Frontal cortex (tissue), 4 donors: ENCODE results near the gene ADGRD1. TPM values are rescaled to one million over a fixed set of nuclear protein-coding genes. Genes with fewer than 3 reads are reported as not detected.

Experiments
- DNase-seq, 2 donors: peaks; one replicate each; pipeline ENCODE4 v3.0.0; 2012; ENCODE audit warnings: low spot score in 2 of 2
- FAIRE-seq: peaks from 2 replicates; lab custom pipeline; 2012; peaks lifted over from hg19 to GRCh38; lab: Jason Lieb, UNC
- total RNA-seq: library from RNA; depleted of rRNA; stranded (reverse); fragments of >200 nt; gene quantifications from one replicate; pipeline ENCODE4 v1.2.3, GENCODE V29; 2014
- donor health status: control.
- donor health status: control.
- donor health status: control.

The ADGRD1 gene
- total RNA-seq, 1 donor from 2014 or later: 4.5 TPM

DNA sequence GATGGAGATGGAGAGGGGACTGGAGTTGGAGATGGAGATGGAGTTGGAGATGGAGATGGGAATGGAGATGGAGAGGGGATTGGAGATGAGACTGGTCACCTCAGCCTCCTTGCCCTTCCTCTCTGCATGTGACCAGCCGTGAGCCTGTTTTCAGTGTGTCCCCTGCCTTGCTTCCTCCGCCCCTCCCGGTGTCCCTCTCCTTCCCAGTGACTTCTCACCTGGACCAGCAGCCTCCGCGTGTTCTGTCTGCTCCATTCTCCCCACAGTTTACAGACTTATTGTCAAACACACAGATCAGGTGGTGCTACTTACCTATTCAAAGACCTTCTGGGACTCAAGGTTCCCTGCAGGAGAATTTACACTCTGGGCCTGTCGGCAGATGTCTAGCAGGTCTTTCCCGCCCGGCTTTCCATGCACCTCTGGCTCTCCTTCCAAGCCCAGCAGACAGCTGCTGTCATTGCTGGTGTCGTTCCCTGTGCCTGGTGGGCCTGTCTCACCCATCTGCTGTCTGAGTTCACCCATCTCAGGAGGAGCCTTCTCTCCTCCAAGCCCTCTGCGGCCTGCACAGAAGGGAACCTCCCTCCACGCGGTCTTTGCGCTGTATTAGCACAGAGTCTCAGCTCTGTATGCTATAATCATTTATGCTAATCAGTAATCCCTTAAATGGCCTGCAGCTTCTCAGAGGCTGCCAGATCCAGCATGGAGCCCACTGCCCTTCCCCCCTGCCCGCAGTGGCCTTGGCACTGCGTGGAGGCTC, 62.1 kb downstream of the ADGRD1 start:
- DNase-seq (no peak), FAIRE-seq (no peak)

DNA sequence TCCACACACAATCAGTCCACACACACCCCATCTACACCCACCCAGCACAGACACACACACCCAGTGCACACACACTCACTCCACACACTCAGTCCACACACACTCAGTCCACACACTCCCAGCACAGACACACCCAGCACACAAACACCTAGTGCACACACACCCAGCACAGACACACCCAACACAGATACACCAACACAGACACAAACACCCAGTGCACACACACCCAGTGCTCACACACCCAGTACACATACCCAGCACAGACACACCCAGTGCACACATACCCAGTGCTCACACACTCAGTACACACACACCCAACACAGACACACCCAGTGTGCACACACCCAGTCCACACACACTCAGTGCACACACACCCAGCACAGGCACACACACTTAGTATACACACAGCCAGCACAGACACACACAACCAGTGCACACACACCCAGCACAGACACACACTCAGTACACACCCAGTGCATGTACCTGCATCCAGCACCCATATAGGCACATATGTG, 63.8 kb downstream of the ADGRD1 start:
- DNase-seq: no peak
- FAIRE-seq: no peak

DNA sequence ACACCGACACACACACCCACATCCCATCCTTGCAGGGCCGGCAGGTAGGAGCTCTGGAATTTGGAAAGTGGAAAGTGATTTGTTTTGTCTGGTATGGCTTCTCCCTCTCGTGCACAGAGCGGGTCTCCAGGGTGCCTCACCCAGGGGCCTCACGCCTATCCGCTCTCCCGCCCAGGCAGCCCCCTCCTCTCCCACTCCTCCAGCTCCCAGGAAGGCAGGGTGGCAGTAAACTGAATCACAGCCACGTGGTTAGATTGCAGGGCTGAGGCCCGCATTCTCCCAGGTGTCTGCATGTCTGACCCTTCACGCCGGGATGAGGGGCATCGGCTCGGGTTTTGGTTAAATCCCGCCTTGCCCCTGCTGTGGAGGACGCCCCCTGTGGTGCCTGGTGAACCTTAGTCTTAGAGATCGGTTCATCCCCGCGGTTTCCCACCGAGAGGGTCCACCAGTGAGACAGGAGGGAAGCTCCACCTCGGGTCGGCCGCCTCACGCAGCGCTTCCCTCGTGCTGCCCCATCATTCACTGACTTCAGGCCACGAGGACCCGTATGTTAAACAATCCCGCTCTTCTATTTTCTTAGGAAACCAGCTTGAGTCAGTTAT, 64.4 kb downstream of the ADGRD1 start:
- DNase-seq (no peak), FAIRE-seq (no peak)

DNA sequence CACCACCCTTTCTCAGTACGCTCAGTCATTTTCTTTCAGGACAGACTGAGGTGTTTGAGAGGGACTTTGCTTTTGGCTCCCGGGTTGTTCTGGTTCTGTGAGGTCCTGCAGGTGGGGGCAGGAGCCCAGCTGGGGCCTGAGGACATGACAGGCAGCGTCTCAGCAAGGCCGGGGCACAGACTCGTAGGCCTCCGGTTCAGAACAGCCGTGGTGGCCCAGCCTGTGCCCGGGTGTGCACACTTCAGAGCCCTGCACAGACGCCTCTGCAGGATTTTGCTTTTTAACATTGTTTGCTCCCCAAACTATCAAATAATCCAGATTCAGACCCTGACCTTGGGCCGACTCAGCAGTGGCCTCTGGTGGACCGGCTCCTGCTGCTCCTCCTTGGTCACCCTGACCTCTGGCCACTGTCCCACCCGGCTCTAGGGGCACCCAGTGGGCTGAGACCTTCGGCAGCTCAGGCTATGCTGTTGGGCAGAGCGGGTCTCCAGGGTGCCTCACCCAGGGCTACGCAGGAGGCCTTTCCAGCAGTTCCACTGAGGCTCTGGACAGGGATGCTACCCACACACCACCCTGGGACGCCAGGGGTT, 65.2 kb downstream of the ADGRD1 start:
- no peak for FAIRE-seq

DNA sequence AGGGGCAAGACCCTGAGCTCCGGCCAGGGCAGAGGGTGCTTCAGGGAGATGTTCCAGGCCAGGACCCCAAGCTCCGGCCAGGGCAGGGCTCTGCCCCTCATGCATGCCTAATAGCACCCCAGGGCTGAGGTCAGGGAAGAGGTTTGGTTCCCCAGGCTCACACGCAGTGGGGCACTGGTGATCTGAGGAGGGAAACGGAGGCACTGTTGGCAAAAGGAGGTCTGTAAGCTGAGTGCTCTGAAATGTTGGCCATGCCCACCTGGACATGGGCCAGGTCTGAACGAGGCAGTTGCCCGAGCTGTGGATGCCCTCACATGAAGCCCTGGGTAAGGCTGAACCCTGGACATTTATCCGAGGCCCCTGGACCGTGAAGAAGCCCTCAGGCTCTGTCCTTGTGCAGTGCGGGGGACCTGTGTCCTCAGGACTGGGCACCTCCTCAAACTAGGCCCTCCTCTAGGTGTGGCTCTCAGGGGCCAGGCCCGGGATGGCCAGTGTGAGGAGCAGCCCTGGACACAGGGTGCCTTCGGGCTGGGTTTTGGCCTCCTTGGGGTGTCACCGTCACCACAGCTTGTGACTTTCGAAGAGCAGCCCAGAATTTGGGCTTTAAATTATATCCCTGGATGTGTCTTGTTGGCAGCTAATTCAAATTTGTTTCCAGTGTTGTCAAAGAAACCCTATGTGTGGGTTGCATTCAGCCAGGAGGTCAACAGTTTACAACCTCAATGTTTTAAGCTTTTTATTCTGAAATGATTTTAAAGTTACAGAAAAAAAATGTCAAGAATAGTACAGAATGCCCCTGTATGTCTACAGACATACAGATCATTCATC, 66.8 kb downstream of the ADGRD1 start:
- FAIRE-seq (no peak), DNase-seq (no peak)

More for the DNA sequence above, 65.2 kb downstream of the ADGRD1 start:
- no peak for DNase-seq

DNA sequence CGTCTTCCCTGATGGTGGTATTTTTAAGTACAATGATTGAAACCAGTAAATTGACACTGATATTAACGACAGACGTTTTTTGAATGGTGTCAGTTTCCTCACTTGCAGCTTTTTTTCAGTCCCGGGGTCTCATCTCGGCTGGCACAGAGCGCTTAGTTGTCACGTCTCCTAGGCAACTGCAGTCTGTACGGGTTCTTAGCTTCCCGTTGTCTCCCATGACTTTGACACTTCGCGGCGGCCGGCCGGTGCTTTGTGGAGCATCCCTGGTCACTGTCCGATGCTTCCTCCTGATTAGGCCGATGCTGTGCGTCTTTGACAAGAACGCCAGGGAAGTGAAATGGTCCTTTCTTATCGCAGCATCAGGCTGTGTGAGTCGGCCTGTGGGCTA, 67.4 kb downstream of the ADGRD1 start:
- FAIRE-seq (no peak), DNase-seq (no peak)

DNA sequence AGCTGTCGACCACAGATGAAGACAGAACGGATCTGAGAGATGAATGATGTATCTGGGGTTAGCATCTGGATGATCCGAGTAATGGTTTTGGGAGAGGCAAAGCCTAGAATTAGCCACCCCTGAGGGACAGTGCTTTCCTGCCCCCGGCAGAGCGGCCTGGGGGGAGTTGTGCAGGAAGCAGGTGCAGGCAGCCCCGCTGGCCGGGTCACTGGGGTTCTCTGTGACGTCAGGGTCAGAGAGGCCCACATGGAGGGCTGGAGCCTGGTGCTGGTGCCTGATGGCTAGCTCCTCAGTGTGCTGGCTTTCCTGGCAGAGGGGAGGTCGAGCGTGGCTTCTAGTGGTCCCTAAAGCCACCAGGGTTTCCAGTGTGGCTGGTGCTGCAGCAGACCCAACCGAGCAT, 70.3 kb downstream of the ADGRD1 start:
- DNase-seq (no peak), FAIRE-seq (no peak)

DNA sequence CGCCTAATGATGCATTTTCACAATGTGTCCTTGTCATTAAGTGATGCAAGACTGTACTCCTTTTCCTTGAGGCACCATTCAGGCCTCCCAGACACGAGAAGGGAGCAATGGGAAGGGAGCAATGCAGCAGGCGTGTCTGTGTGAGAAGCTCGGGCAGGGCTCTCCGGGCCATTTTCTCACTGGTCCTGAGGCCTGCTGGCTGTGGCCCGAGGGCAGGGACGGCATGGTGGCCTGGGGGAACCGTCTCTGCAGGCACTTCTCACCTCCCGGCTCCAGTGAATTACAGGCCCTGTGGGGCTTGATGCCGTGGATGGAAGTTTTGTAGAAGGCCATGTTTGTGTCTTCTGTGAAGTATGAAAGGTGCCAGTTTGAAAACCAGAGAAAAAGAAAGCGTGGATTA, 71.0 kb downstream of the ADGRD1 start:
- DNase-seq (no peak), FAIRE-seq (no peak)

DNA sequence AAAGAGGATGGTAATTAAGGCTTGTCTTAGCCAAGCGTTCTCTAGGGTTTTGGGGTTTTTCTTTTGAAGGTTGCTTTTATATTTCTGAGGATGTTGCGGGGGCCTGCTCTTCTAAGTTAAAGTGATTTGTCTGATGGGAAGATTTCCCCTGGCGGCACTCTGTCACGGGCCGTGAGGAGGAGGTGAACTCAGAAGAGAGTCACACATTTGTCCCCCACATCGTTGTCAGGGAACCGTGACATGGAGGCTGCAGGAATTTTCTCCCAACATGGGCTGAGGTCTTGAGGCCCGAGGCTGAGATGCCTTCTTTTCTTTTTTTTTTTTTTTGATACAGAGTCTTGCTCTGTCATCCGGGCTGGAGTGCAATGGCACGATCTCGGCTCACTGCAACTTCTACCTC, 71.5 kb downstream of the ADGRD1 start:
- DNase-seq (no peak), FAIRE-seq (no peak)

DNA sequence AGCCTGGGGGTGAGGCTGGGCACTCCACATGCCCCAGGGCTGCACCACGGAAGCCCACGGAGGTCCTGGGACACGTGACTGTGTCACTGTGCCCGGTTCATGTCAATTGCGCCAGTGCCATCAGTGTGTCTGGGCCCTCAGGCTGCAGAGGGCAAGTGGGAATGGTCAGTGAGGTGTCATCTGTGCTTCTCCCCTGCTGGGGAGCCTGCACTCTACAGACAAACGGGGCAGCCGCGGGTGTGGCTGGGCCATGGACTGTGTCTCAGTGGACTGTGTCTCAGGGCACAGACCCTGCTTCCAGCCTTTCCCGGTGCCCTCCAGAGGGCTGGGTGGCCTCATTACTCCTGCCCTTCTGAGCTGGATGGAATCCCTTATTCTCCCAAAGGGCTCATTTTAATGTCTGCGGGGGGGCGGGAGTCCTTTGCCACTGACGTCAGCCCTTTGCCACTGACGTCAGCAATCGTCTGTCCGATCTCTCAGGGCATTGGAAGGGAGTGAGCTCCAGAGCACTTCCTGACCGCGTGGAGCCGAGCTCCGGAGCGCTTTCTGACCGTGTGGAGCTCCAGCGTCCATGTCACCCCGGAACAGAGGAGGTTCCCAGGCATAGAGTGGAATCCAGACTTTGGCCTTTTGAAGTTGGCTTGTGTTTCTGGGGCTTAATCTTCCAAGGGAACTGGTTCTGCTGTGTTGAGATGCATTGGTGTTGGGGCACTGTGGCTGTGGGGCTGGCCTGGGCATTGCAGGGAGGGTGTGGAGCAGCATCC, 72.4 kb downstream of the ADGRD1 start:
- FAIRE-seq: no peak

DNA sequence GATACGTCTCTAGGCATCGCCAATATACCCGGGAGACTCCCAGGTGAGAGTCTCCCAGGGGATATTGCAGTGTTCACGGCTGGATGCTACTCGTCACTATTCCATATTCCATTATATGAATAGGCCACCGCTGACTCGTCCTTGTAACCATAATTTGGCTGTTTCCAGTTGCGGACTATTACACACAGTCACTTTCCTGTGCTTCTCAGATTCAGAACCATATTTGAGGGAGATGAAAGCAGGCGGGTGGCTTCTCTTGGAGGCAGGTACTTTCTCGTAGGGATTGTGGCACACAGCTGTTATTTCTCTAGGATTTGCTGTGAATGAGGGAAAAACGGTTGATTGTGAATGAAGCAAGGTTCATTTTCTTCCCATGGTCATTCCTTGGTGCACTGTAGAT, 73.0 kb downstream of the ADGRD1 start:
- FAIRE-seq: no peak
- DNase-seq: no peak

More for the DNA sequence above, 72.4 kb downstream of the ADGRD1 start:
- no peak for DNase-seq

DNA sequence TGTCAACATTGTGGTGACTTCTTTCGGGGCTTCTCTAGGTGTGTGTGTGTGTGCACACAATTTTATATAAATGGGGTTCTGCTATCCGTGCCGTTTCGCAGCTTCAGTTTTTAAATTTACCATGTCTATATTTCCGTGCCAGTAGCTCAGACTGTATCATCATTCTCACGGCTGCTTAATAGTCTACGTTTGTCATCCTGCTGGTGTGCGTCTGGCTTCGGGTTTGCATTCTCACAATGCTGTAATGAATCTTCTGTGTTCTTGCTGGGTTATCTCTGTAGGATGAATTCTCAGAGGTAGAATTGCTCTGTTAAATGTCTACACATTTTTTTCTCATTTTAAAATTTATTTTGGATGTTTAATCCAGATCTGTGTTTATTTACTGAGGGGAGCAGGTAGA, 73.6 kb downstream of the ADGRD1 start:
- DNase-seq: no peak
- FAIRE-seq: no peak

DNA sequence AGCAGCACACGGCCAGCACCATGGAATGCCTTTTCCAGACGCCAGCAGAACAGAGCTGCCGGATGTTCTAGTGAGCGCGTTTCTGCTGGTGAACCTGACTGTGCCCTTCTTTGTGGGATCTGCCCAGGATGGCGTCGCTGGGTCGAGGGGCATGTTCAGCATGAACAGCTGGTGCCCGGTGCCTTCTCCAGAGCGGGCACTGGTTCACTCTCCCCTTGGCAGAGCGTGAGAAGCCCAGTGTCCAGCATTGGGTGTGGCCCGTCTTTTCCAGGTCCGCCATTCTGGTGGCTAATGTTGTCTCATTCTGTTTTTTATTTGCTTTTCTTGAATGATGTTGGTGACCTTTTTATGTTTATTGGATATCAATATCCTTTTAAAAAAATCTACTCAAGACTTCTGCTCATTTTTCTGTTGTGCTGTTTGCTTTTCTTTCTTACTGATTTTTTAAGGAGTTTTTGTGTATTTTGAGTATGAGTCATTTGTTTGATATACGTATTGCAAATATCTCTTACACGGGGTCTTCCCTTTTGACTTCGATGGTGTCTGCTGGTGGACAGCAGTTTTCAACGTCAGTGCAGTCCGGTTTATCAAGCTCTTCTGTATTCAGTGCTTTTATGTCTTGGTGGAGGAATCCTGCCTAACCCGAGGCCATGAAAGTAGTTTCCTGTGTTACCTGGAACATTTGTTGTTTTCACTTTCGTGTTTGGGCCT, 74.3 kb downstream of the ADGRD1 start:
- DNase-seq (no peak), FAIRE-seq (no peak)

DNA sequence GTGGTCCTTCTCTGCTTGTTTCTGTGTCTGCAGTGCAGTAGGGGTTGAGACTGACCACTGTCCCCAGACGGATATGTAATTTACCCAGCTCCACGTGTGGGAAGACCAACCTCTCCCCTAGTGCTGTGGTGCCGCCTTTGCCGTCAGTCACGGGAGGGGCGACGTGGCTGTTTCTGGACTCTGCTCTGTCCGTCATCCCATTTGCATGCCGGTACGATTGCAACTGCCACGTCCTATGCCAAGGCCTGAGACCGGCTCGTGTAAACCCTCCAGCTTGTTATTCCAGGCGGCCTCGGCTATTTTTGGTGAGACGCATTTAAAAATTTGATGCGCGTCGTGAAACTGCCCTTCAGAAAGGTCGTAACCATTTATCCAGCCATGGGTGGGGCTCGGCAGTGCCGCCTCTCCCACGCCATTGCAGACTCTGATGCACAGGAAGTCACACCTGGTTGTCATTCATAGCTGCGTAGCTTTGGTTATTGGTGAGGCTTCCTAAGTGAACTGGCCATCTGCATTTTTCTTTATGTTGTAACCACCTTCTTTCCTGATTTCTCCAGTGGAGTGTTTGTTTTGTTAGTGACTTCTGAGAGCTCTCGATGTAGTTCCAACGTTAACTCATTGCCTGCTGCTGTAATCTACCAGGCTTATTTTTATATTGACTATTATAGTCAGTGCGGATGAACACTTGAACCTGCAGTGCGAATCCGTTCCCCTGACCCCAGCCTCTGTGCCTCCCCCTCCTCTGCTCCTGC, 75.1 kb downstream of the ADGRD1 start:
- FAIRE-seq: no peak
- DNase-seq: no peak

DNA sequence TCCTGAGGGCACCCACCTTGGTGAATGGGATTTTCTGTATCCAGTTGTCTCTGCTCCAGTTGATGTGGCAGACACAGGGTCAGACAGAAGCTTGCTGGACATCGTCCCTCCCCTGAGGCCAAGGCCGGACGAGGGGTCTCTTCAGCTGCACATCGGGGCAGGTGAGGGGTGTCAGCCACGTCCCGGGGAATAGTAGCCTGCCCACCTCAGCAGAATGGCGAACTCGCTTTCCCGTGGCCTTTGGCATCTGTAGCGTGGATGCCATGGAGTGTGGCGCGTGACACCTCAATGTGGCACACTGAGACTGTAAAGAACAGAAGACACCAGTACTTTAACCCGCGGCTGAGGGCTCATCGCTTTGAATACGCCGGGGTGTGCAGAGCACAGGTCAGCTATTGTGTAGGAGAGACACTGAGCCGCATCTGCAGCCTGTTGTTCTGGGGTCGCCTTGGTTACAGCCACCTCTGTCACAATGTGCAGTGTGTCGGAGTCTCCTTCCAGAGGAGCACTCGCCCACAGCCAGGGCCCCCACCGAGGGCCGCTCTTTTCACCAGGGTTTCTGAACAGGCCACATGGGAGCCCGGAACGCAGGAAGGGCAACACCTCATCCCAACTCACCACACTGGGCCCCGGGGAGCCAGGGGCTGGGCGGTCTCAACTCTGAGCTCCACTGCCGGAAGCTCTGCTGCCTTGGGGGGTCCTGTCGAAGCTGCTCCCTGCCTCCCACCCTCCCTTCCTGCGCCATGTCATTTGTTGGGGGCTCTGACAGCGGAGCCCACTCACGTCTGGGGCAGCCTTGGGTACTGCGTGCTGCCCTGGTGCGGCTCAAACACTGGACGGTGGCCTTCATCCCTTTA, 77.0 kb downstream of the ADGRD1 start:
- DNase-seq (no peak), FAIRE-seq (no peak)

DNA sequence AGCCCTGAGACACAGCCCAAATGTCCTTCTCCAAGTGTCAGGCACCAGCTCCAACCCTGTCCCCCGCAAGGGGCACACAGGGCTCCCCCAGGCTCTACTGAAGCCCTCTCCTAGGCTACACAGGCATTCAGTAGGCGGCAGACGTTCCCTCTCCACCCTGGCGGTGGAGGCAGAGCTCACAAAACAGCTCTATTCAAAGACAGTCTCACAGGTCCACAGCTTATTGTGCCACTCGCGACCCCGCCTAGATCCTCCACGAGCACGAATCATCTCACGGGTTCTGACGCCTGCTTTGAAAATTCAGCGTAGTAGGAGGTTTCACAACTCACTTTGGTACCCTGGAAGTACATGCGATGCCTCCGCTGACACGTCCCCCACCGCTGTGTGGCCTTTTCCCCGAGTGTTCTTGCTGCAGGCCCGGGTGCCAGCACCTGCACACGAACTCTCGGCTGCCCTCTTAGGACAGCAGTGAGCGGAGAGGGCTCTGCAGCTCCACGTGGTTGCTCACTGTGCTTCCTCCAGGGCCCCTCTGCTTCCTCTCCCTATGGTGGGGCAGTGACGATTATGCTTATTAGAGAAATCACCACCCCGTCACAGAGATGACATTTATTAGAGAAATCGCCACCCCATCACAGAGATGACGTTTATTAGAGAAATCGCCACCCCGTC, 78.5 kb downstream of the ADGRD1 start:
- FAIRE-seq: no peak
- DNase-seq: no peak

DNA sequence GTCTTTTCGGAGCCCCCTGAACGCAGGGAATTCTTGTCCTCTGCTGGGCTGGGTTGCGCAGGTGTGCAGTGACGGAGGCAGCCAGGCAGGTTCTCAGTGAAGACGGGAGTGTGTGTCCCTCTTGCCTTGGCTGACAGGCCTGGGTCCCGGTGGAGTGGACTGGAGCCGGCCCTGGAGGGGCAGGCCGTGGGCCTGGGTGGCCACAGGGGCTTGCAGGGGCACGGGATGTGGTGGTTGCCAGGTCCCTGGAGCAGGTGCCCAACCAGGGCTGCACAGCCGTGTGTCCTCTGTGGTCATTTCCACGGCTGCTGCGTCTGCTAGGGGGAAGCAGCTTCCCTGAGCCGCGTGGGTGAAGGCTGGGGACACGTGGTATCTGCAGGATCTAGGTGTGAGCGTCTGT, 79.8 kb downstream of the ADGRD1 start:
- DNase-seq: no peak
- no peak for FAIRE-seq
